Brain pericyte (primary cell): ENCODE results near the gene KYNU.

Source experiments
- DNase-seq: peaks from one replicate; pipeline ENCODE4 v3.0.0-alpha.2; 2012; ENCODE audit warnings: low read depth, low spot score

Gene KYNU

GRCh38 chr2:142961202-142961601 lies 83.7 kb downstream of the KYNU start:
- no peak for DNase-seq

GRCh38 chr2:142965443-142965842 lies 88.0 kb downstream of the KYNU start:
- DNase-seq, result no peak

- no peak for DNase-seq
These were observed 88.8 kb downstream of the KYNU start for GRCh38 chr2:142966284-142966683.

GRCh38 chr2:142967060-142967459 lies 89.6 kb downstream of the KYNU start:
- no peak for DNase-seq

GRCh38 chr2:142973160-142973821 lies 95.8 kb downstream of the KYNU start:
- DNase-seq, result no peak

GRCh38 chr2:142973822-142974207 lies 96.4 kb downstream of the KYNU start:
- no peak for DNase-seq

- DNase-seq, result no peak
These were observed 97.0 kb downstream of the KYNU start for GRCh38 chr2:142974288-142975024.

GRCh38 chr2:142975239-142975638 lies 97.8 kb downstream of the KYNU start:
- DNase-seq, result no peak

- no peak for DNase-seq
These were observed 103.0 kb downstream of the KYNU start for GRCh38 chr2:142980246-142981068.

- DNase-seq, result no peak
These were observed 103.6 kb downstream of the KYNU start for GRCh38 chr2:142981069-142981378.

GRCh38 chr2:142981756-142982155 lies 104.3 kb downstream of the KYNU start:
- no peak for DNase-seq

- DNase-seq, result no peak
These were observed 105.7 kb downstream of the KYNU start for GRCh38 chr2:142983174-142983573.

- no peak for DNase-seq
These were observed 107.2 kb downstream of the KYNU start for GRCh38 chr2:142984657-142985056.

- no peak for DNase-seq
These were observed 109.6 kb downstream of the KYNU start for GRCh38 chr2:142987044-142987443.

- no peak for DNase-seq
These were observed 112.1 kb downstream of the KYNU start for GRCh38 chr2:142989273-142990204.

GRCh38 chr2:142991295-142991694 lies 113.8 kb downstream of the KYNU start:
- no peak for DNase-seq

- no peak for DNase-seq
These were observed 115.4 kb downstream of the KYNU start for GRCh38 chr2:142992840-142993239.

- DNase-seq, result no peak
These were observed 116.3 kb downstream of the KYNU start for GRCh38 chr2:142993771-142994170.

GRCh38 chr2:142994665-142995064 lies 117.2 kb downstream of the KYNU start:
- DNase-seq, result no peak

- DNase-seq, result peak; percentile 39
These were observed 119.8 kb downstream of the KYNU start for GRCh38 chr2:142997231-142997630.

- no peak for DNase-seq
These were observed 123.1 kb downstream of the KYNU start for GRCh38 chr2:143000599-143000998.

- DNase-seq, result no peak
These were observed 124.0 kb downstream of the KYNU start for GRCh38 chr2:143001501-143001900.
